Activated CD4-positive, alpha-beta T cell treated with anti-CD3 and anti-CD28 coated beads for 36 hours (primary cell): ENCODE results near the gene OCIAD1. TPM values are rescaled to one million over a fixed set of nuclear protein-coding genes. Genes with fewer than 3 reads are reported as not detected.
"Not testable (repeated sequence)": the region's sequence is repeated elsewhere in the genome, so short reads cannot be mapped to it uniquely, and the experiment has no call there.

Experiments
- ATAC-seq: fragments of 200-7000 bp; cut with Tn5 transposase; one replicate; pipeline ENCODE4 v1.10.0; 2021; ENCODE audit warnings: mild to moderate bottlenecking, moderate library complexity
- CTCF ChIA-PET: fragments of 350-600 bp; sonication (Branson Sonifier 250); formaldehyde crosslinking; loops from one replicate; lab custom pipeline; 2021; ENCODE audit warnings: antibody characterized with exemption; lab: Charles Lee
- POLR2A ChIA-PET: fragments of 350-600 bp; sonication (Branson Sonifier 250); formaldehyde crosslinking; loops from one replicate; lab custom pipeline; 2021; ENCODE audit warnings: antibody characterized with exemption, inconsistent platforms; lab: Charles Lee
- DNase-seq: peaks from one replicate; pipeline ENCODE4 v3.0.0-alpha.2; 2020
- H3K27ac Mint-ChIP-seq: one replicate; pipeline ENCODE4 v1.8.0; 2021; ENCODE audit warnings: mixed read lengths
- H3K27me3 Mint-ChIP-seq: one replicate; pipeline ENCODE4 v1.8.0; 2021; ENCODE audit warnings: mixed read lengths
- H3K36me3 Mint-ChIP-seq: one replicate; pipeline ENCODE4 v1.8.0; 2021; ENCODE audit warnings: low read depth, mixed read lengths
- H3K4me1 Mint-ChIP-seq: one replicate; pipeline ENCODE4 v1.8.0; 2021; ENCODE audit warnings: mixed read lengths
- H3K4me3 Mint-ChIP-seq: one replicate; pipeline ENCODE4 v1.8.0; 2021; ENCODE audit warnings: mild to moderate bottlenecking, moderate library complexity, mixed read lengths
- H3K9me3 Mint-ChIP-seq: one replicate; pipeline ENCODE4 v1.8.0; 2021; ENCODE audit warnings: low read depth, mixed read lengths
- intact Hi-C, 2 experiments: fragments of 100-400 bp; cut with DNase I in 1 of 2; cut with micrococcal nuclease in 1 of 2; formaldehyde crosslinking; loops; one replicate each; pipeline versions ENCODE4 v1.14.2 to v1.15.1; 2022 to 2024; cut with DNase I, micrococcal nuclease
- total RNA-seq, 2 experiments: library from RNA; stranded (reverse); gene quantifications; one replicate each; pipeline ENCODE4 v1.2.3, GENCODE V29; 2021

Gene OCIAD1
- total RNA-seq, 2 experiments from 2014 or later: 113 to 162 TPM

GRCh38 chr4:48854982-48855381 is 24.1 kb downstream of the OCIAD1 start:
- CTCF ChIA-PET: interaction anchor here (1.0 kb wide), 1 partner anchor 19 kb away, joined by 3 read pairs; no protein-coding TSS in a partner anchor
- POLR2A ChIA-PET: no interaction called here
- intact Hi-C loops: loop anchor here in 1 of 2 experiments (5.0 kb wide), 1 partner anchor 52 kb away; the partner anchor contains the start of gene OCIAD2
- no peaks in the 10 kb centered on the region for H3K9me3 Mint-ChIP-seq
- H3K27me3 Mint-ChIP-seq: no peaks in the 10 kb centered on the region
- H3K4me1 Mint-ChIP-seq: peaks cover 18% of the 10 kb centered on the region
- no peak overlapping the region for H3K27ac Mint-ChIP-seq
- no peak for DNase-seq
- peaks cover 39% of the 10 kb centered on the region for H3K36me3 Mint-ChIP-seq
- no peak for ATAC-seq
- H3K4me3 Mint-ChIP-seq: no peak overlapping the region

- peak; percentile 47 for ATAC-seq
- peak overlapping the region; percentile 58 for H3K27ac Mint-ChIP-seq
These were observed 27.2 kb downstream of the OCIAD1 start for GRCh38 chr4:48858130-48858529.

GRCh38 chr4:48862038-48862437 is 31.1 kb downstream of the OCIAD1 start:
- no peak overlapping the region for H3K4me3 Mint-ChIP-seq
- DNase-seq (no peak), ATAC-seq (no peak)
- peaks cover 3% of the 10 kb centered on the region for H3K4me1 Mint-ChIP-seq
- POLR2A ChIA-PET: no interaction called here
- intact Hi-C loops: no loop called here
- no peak overlapping the region for H3K27ac Mint-ChIP-seq
- H3K27me3 Mint-ChIP-seq: no peaks in the 10 kb centered on the region
- peaks cover 27% of the 10 kb centered on the region for H3K36me3 Mint-ChIP-seq
- CTCF ChIA-PET: no interaction called here
- peaks cover 7% of the 10 kb centered on the region for H3K9me3 Mint-ChIP-seq

More at GRCh38 chr4:48858130-48858529, 27.2 kb downstream of the OCIAD1 start:
- H3K36me3 Mint-ChIP-seq: peaks cover 38% of the 10 kb centered on the region
- intact Hi-C loops: no loop called here
- no peak overlapping the region for H3K4me3 Mint-ChIP-seq
- no peaks in the 10 kb centered on the region for H3K9me3 Mint-ChIP-seq
- DNase-seq: no peak
- H3K4me1 Mint-ChIP-seq: peaks cover 6% of the 10 kb centered on the region
- ChIA-PET POLR2A (interaction anchor here (0.7 kb wide), 1 partner anchor 26 kb away, joined by 5 read pairs; no protein-coding TSS in a partner anchor), CTCF (interaction anchor here (0.6 to 1.0 kb wide), 2 partner anchors 12 to 102 kb away, joined by 3 to 4 read pairs; no protein-coding TSS in a partner anchor)
- H3K27me3 Mint-ChIP-seq: no peaks in the 10 kb centered on the region

GRCh38 chr4:48862661-48863060 is 31.8 kb downstream of the OCIAD1 start:
- no peak overlapping the region for H3K27ac Mint-ChIP-seq
- DNase-seq: no peak
- H3K4me1 Mint-ChIP-seq: peaks cover 3% of the 10 kb centered on the region
- H3K9me3 Mint-ChIP-seq: peaks cover 7% of the 10 kb centered on the region
- CTCF ChIA-PET: interaction anchor here (0.8 kb wide), 1 partner anchor 48 kb away, joined by 3 read pairs; no protein-coding TSS in a partner anchor
- peaks cover 25% of the 10 kb centered on the region for H3K36me3 Mint-ChIP-seq
- H3K4me3 Mint-ChIP-seq: no peak overlapping the region
- no peak for ATAC-seq
- POLR2A ChIA-PET: no interaction called here
- H3K27me3 Mint-ChIP-seq: no peaks in the 10 kb centered on the region
- intact Hi-C loops: no loop called here

GRCh38 chr4:48863728-48864127 is 32.8 kb downstream of the OCIAD1 start:
- ChIA-PET POLR2A (no interaction called here), CTCF (no interaction called here)
- intact Hi-C loops: no loop called here
- DNase-seq: no peak
- peaks cover 7% of the 10 kb centered on the region for H3K9me3 Mint-ChIP-seq
- peaks cover 21% of the 10 kb centered on the region for H3K36me3 Mint-ChIP-seq
- H3K27ac Mint-ChIP-seq: no peak overlapping the region
- no peak for ATAC-seq
- no peaks in the 10 kb centered on the region for H3K27me3 Mint-ChIP-seq
- no peak overlapping the region for H3K4me3 Mint-ChIP-seq
- H3K4me1 Mint-ChIP-seq: no peaks in the 10 kb centered on the region

GRCh38 chr4:48864696-48865095 is 33.8 kb downstream of the OCIAD1 start:
- CTCF ChIA-PET, POLR2A ChIA-PET, H3K9me3 Mint-ChIP-seq, ATAC-seq, H3K4me3 Mint-ChIP-seq, DNase-seq, intact Hi-C loops, H3K27me3 Mint-ChIP-seq, H3K27ac Mint-ChIP-seq, H3K4me1 Mint-ChIP-seq: not testable (repeated sequence)
- H3K36me3 Mint-ChIP-seq: peaks cover 23% of the 10 kb centered on the region

- intact Hi-C loops: loop anchor here in 1 of 2 experiments (2.0 kb wide), 1 partner anchor 85 kb away; no protein-coding TSS in a partner anchor
- no peak for ATAC-seq
- CTCF ChIA-PET: interaction anchor here (0.8 to 0.9 kb wide), 2 partner anchors 13 to 67 kb away, joined by 3 read pairs; no protein-coding TSS in a partner anchor
- POLR2A ChIA-PET: no interaction called here
- Mint-ChIP-seq H3K4me1 (no peaks in the 10 kb centered on the region), H3K9me3 (peaks cover 2% of the 10 kb centered on the region), H3K27ac (no peak overlapping the region), H3K27me3 (no peaks in the 10 kb centered on the region), H3K4me3 (no peak overlapping the region), H3K36me3 (peaks cover 2% of the 10 kb centered on the region)
- DNase-seq: no peak
These were observed 47.1 kb downstream of the OCIAD1 start for GRCh38 chr4:48877827-48878535.

GRCh38 chr4:48879561-48880442 is 48.9 kb downstream of the OCIAD1 start:
- H3K36me3 Mint-ChIP-seq: peaks cover 5% of the 10 kb centered on the region
- POLR2A ChIA-PET: no interaction called here
- intact Hi-C loops: no loop called here
- DNase-seq: no peak
- H3K27ac Mint-ChIP-seq: no peak overlapping the region
- peaks cover 2% of the 10 kb centered on the region for H3K9me3 Mint-ChIP-seq
- CTCF ChIA-PET: no interaction called here
- H3K27me3 Mint-ChIP-seq: no peaks in the 10 kb centered on the region
- no peaks in the 10 kb centered on the region for H3K4me1 Mint-ChIP-seq
- no peak for ATAC-seq
- H3K4me3 Mint-ChIP-seq: no peak overlapping the region

- H3K27me3 Mint-ChIP-seq, POLR2A ChIA-PET, DNase-seq, H3K4me1 Mint-ChIP-seq, intact Hi-C loops, H3K4me3 Mint-ChIP-seq, H3K36me3 Mint-ChIP-seq, H3K27ac Mint-ChIP-seq, H3K9me3 Mint-ChIP-seq, ATAC-seq: not testable (repeated sequence)
- CTCF ChIA-PET: interaction anchor here (1.0 kb wide), 1 partner anchor 10 kb away, joined by 3 read pairs; no protein-coding TSS in a partner anchor
These were observed 50.8 kb downstream of the OCIAD1 start for GRCh38 chr4:48881646-48882045.

GRCh38 chr4:48889750-48890149 is 58.9 kb downstream of the OCIAD1 start:
- H3K36me3 Mint-ChIP-seq: peaks cover 59% of the 10 kb centered on the region

GRCh38 chr4:48891028-48891619 is 60.2 kb downstream of the OCIAD1 start:
- intact Hi-C loops: loop anchor here in 1 of 2 experiments (5.0 kb wide), 1 partner anchor 1349 kb away; no protein-coding TSS in a partner anchor
- ChIA-PET POLR2A (no interaction called here), CTCF (interaction anchor here (0.5 to 0.8 kb wide), 4 partner anchors 10 to 117 kb away, joined by 3 to 4 read pairs (median 3); no protein-coding TSS in a partner anchor)
- Mint-ChIP-seq H3K9me3 (peaks cover 13% of the 10 kb centered on the region), H3K4me3 (no peak overlapping the region), H3K27ac (no peak overlapping the region), H3K36me3 (peaks cover 67% of the 10 kb centered on the region), H3K27me3 (no peaks in the 10 kb centered on the region), H3K4me1 (peaks cover 3% of the 10 kb centered on the region)
- ATAC-seq (no peak), DNase-seq (no peak)

More at GRCh38 chr4:48889750-48890149, 58.9 kb downstream of the OCIAD1 start:
- intact Hi-C loops: loop anchor here in 1 of 2 experiments (5.0 kb wide), 1 partner anchor 1347 kb away; no protein-coding TSS in a partner anchor
- DNase-seq, ATAC-seq, POLR2A ChIA-PET, H3K27ac Mint-ChIP-seq, CTCF ChIA-PET, H3K4me1 Mint-ChIP-seq, H3K27me3 Mint-ChIP-seq, H3K4me3 Mint-ChIP-seq: not testable (repeated sequence)
- peaks cover 13% of the 10 kb centered on the region for H3K9me3 Mint-ChIP-seq
